Fibroblast of lung (primary cell): ENCODE data around the gene FCER2.

Experiments used
- CTCF ChIP-seq, 2 donors: IDR thresholded peaks in 1 of 2; conservative IDR thresholded peaks in 1 of 2; 1 replicate in 1 of 2; 2 replicates in 1 of 2; pipeline ENCODE4 v1.5.1; 2011 to 2012; ENCODE audit warnings: low read length in 2 of 2, control low read depth in 1 of 2, inconsistent platforms in 1 of 2, low read depth in 1 of 2, mild to moderate bottlenecking in 1 of 2
- EZH2 ChIP-seq: IDR thresholded peaks from 2 replicates; pipeline ENCODE4 v1.5.1; 2012; ENCODE audit warnings: low read length, control low read depth, mild to moderate bottlenecking; ENCODE audit errors: missing control alignments

GRCh38 chr19:7751157-7751783 is 49.3 kb upstream of the FCER2 start:
- no peak for TF ChIP-seq CTCF (conservative IDR thresholded peaks at IDR 0.05 in 1 of 2, IDR thresholded peaks at IDR 0.05 in 1 of 2; ENCODE audit: low read depth in 1 of 2, low read length in 2 of 2)
- no peak for TF ChIP-seq EZH2
